PFSK-1 (cell line): ENCODE data around the gene PPM1J.

Source experiments
- FOXP2 ChIP-seq: optimal IDR thresholded peaks from 2 replicates; pipeline ENCODE3; 2011; ENCODE audit warnings: borderline replicate concordance, control low read depth, inconsistent platforms; ENCODE audit not compliant: insufficient read depth; ENCODE audit errors: extremely low read length, extremely low read depth
- POLR2AphosphoS5 ChIP-seq: IDR thresholded peaks from 2 replicates; pipeline ENCODE4 v1.6.1; 2012; ENCODE audit warnings: low read depth, mild to moderate bottlenecking, control low read depth, low read length, moderate library complexity
- SIN3A ChIP-seq: IDR thresholded peaks from 2 replicates; pipeline ENCODE4 v1.6.1; 2012; ENCODE audit warnings: mild to moderate bottlenecking, low read length, moderate library complexity, borderline replicate concordance; ENCODE audit not compliant: insufficient read depth
- TAF1 ChIP-seq: IDR thresholded peaks from 2 replicates; pipeline ENCODE4 v1.6.1; 2012; ENCODE audit warnings: low read length, control low read depth, borderline replicate concordance; ENCODE audit not compliant: insufficient read depth
- TF ChIP-seq, protein P1 (sequence below), 2 experiments: IDR thresholded peaks; 2 replicates each; pipeline versions ENCODE4 v1.6.1 to v1.8.0; 2011 to 2012; ENCODE audit warnings: low read depth in 2 of 2, low read length in 2 of 2, control low read depth in 1 of 2, inconsistent platforms in 1 of 2, mild to moderate bottlenecking in 1 of 2, moderate library complexity in 1 of 2; ENCODE audit not compliant: insufficient read depth in 1 of 2

The PPM1J gene

GRCh38 chr1:112718691-112719418 lies 3.7 kb upstream of the PPM1J start:
- no peak for TF ChIP-seq POLR2AphosphoS5
- TF ChIP-seq FOXP2, result peak; percentile 57

GRCh38 chr1:112717263-112717873 lies 2.2 kb upstream of the PPM1J start:
- TF ChIP-seq SIN3A, result no peak
- no peak for TF ChIP-seq TAF1
- TF ChIP-seq POLR2AphosphoS5, result no peak
- TF ChIP-seq, protein P1, sequence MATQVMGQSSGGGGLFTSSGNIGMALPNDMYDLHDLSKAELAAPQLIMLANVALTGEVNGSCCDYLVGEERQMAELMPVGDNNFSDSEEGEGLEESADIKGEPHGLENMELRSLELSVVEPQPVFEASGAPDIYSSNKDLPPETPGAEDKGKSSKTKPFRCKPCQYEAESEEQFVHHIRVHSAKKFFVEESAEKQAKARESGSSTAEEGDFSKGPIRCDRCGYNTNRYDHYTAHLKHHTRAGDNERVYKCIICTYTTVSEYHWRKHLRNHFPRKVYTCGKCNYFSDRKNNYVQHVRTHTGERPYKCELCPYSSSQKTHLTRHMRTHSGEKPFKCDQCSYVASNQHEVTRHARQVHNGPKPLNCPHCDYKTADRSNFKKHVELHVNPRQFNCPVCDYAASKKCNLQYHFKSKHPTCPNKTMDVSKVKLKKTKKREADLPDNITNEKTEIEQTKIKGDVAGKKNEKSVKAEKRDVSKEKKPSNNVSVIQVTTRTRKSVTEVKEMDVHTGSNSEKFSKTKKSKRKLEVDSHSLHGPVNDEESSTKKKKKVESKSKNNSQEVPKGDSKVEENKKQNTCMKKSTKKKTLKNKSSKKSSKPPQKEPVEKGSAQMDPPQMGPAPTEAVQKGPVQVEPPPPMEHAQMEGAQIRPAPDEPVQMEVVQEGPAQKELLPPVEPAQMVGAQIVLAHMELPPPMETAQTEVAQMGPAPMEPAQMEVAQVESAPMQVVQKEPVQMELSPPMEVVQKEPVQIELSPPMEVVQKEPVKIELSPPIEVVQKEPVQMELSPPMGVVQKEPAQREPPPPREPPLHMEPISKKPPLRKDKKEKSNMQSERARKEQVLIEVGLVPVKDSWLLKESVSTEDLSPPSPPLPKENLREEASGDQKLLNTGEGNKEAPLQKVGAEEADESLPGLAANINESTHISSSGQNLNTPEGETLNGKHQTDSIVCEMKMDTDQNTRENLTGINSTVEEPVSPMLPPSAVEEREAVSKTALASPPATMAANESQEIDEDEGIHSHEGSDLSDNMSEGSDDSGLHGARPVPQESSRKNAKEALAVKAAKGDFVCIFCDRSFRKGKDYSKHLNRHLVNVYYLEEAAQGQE (IDR thresholded peaks at IDR 0.05; ENCODE audit: insufficient read depth in 1 of 2, low read depth in 2 of 2, low read length in 2 of 2), result no peak
- no peak for TF ChIP-seq FOXP2

- TF ChIP-seq, protein P1 (IDR thresholded peaks at IDR 0.05; ENCODE audit: insufficient read depth in 1 of 2, low read depth in 2 of 2, low read length in 2 of 2), result no peak
- TF ChIP-seq SIN3A, result 0 out of 2 replicates have a peak, but pooled peaks have one; percentile 23
These were observed 1.1 kb upstream of the PPM1J start for GRCh38 chr1:112716133-112716720.

DNA sequence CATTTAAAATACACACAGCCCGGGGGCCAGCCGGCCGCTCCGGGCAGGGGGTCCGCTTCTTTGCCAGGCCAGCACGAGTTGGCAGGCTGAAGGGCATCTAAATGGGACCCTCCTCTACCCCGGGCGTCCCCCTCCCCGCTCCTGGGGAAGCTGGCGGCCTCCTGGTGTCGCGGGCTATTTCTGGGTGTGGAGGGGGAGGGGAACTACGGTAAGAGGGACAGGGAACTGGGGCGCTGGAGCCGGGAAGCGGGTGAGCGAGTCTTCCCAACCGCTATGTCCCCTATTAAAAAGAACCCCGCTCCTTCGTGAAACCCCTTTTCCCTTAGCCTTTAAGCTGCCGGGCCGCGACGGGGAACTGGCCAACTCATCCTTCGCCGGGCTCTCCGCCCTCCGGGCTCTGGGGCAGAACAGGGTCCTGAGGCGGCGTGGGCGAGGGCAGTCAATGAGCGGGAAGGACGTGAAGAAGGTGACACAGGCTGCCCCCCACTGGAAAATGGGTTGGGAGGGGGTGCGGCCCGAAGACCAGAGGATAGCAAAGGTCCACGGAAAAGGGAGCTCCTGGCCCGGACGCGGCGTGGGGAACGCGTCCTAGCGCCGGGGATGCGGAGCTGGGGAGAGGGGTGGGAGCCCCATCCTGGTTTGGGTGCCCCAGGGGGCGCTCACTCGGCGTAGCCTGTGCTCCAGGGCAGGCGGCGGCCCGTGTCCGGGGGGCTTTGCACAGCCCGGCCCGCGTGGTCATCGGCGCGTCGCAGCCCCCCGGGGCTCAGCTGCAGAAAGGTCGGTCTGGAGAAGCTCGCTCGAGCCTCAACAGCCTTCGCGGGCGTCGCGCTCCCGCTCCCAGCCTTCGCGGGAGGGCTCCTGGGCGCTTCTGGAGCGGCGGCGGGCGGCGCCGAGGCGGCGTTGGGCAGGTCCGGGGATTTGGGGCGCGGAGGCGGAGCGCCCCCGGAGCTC lies 544 bp downstream of the PPM1J start:
- TF ChIP-seq FOXP2 (no peak), TAF1 (no peak)

DNA sequence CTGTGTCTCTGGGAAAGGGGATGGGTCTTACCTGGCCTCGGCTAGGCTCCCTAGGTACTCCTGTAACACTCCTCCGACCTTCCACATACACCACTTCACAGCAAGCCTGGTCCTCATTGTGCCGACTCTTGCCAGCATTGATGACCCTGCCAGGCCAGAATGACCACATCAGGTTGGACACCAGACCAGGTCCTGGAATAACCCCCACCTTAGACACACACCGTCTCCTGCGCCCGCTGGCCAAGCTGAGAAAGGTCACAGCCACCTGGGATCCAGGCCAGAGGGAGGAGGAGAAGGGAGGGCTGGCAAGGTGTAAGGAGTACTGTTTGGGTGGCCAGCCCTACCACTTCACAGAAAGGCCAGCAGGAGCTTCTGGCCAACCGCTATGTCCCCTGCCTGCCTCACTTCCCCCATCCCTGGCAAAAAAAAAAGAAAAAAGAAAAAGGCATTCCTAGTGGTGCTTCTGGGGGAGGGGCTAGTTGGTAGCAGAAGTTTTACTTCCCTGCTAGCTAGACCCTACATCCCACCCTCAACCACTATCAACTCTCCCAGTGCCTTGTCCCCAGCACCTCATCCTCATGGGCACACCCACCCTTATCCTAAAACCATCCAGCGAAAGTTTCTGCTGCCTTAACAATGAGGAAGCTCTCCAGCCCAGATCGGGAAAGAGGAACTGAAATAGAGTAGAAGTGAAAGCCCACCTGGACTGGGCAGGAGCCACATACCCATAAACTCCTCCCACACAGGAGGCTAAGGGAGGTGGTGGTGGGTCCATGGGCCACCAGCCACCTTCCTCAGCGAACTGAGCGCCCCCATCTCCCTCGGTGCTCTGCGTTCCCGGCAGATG lies 1.4 kb downstream of the PPM1J start:
- TF ChIP-seq TAF1 (no peak), SIN3A (no peak), FOXP2 (no peak)

- TF ChIP-seq FOXP2 (no peak), SIN3A (no peak), POLR2AphosphoS5 (no peak), TAF1 (no peak)
- TF ChIP-seq, protein P1 (IDR thresholded peaks at IDR 0.05; ENCODE audit: insufficient read depth in 1 of 2, low read depth in 2 of 2, low read length in 2 of 2), result no peak
These were observed 2.4 kb downstream of the PPM1J start for GRCh38 chr1:112712701-112713128.
